SK-N-SH treated with all-trans-retinoic acid at 6 μM for 48 hours (cell line): ENCODE results near the gene ANTXR2.

ENCODE experiments used
- ARNTL ChIP-seq: fragments of 450-650 bp; formaldehyde crosslinking; IDR thresholded peaks from 2 replicates; pipeline ENCODE4 v1.5.0; 2020; ENCODE audit warnings: low read depth, mild to moderate bottlenecking, moderate library complexity, borderline replicate concordance
- CSRNP3 ChIP-seq: fragments of 250-450 bp; sonication (Bioruptor Pico); IDR thresholded peaks from 2 replicates; pipeline ENCODE4 v1.5.1; 2021; ENCODE audit warnings: mild to moderate bottlenecking, moderate library complexity
- ISL1 ChIP-seq: fragments of 250-450 bp; sonication (Bioruptor Pico); IDR thresholded peaks from 2 replicates; pipeline ENCODE4 v2.1.2; 2022; ENCODE audit warnings: mild to moderate bottlenecking, moderate library complexity
- PATZ1 ChIP-seq: fragments of 250-450 bp; sonication (Bioruptor Pico); IDR thresholded peaks from 2 replicates; pipeline ENCODE4 v1.8.0; 2020; ENCODE audit warnings: mild to moderate bottlenecking, moderate library complexity, borderline replicate concordance
- POU6F1 ChIP-seq: fragments of 250-450 bp; sonication (Bioruptor Pico); IDR thresholded peaks from 2 replicates; pipeline ENCODE4 v1.8.0; 2021; ENCODE audit warnings: low read depth, mild to moderate bottlenecking, moderate library complexity, borderline replicate concordance
- PPARA ChIP-seq: fragments of 250-450 bp; sonication (Bioruptor Pico); IDR thresholded peaks from 2 replicates; pipeline ENCODE4 v1.5.0; 2020; ENCODE audit warnings: mild to moderate bottlenecking, borderline replicate concordance
- RARB ChIP-seq: fragments of 250-450 bp; sonication (Bioruptor Pico); IDR thresholded peaks from 2 replicates; pipeline ENCODE4 v1.8.0; 2021; ENCODE audit warnings: mild to moderate bottlenecking, moderate library complexity
- TCF4 ChIP-seq: fragments of 250-450 bp; sonication (Bioruptor Pico); IDR thresholded peaks from 2 replicates; pipeline ENCODE4 v1.8.0; 2021; ENCODE audit warnings: mild to moderate bottlenecking, moderate library complexity, borderline replicate concordance
- TOX ChIP-seq: fragments of 250-450 bp; sonication (Bioruptor Pico); IDR thresholded peaks from 2 replicates; pipeline ENCODE4 v1.8.0; 2021; ENCODE audit warnings: mild to moderate bottlenecking, moderate library complexity, borderline replicate concordance
- TSHZ2 ChIP-seq: fragments of 250-450 bp; sonication (Bioruptor Pico); IDR thresholded peaks from 2 replicates; pipeline ENCODE4 v1.5.0; 2020; ENCODE audit warnings: mild to moderate bottlenecking, moderate library complexity
- ZC3H10 ChIP-seq: fragments of 250-450 bp; sonication (Bioruptor Pico); IDR thresholded peaks from 2 replicates; pipeline ENCODE4 v1.5.1; 2021; ENCODE audit warnings: mild to moderate bottlenecking, moderate library complexity
- ZFP3 ChIP-seq: fragments of 250-450 bp; sonication (Bioruptor Pico); IDR thresholded peaks from 2 replicates; pipeline ENCODE4 v1.5.0; 2020; ENCODE audit warnings: mild to moderate bottlenecking, moderate library complexity
- ZNF565 ChIP-seq: fragments of 450-650 bp; formaldehyde crosslinking; conservative IDR thresholded peaks from 2 replicates; pipeline ENCODE4 v1.5.0; 2020; ENCODE audit warnings: low read depth, mild to moderate bottlenecking, moderate library complexity
- ZNF70 ChIP-seq: fragments of 450-650 bp; formaldehyde crosslinking; IDR thresholded peaks from 2 replicates; pipeline ENCODE4 v1.5.0; 2020; ENCODE audit warnings: mild to moderate bottlenecking, moderate library complexity

GRCh38 chr4:79865201-79865597 lies 207.8 kb downstream of the ANTXR2 start:
- TF ChIP-seq RARB (CRISPR knock-in tag) (no peak), ZNF565 (CRISPR knock-in tag) (no peak), ZFP3 (no peak), TSHZ2 (CRISPR knock-in tag) (no peak), PATZ1 (CRISPR knock-in tag) (no peak), TOX (no peak), ZNF70 (CRISPR knock-in tag) (no peak), ARNTL (CRISPR knock-in tag) (no peak), ISL1 (CRISPR knock-in tag) (no peak), ZC3H10 (CRISPR knock-in tag) (no peak), TCF4 (CRISPR knock-in tag) (no peak), POU6F1 (CRISPR knock-in tag) (no peak), PPARA (CRISPR knock-in tag) (no peak), CSRNP3 (no peak)
